Measurements from ENCODE around the gene ATP8A2.

- TF ChIP-seq, protein P1, sequence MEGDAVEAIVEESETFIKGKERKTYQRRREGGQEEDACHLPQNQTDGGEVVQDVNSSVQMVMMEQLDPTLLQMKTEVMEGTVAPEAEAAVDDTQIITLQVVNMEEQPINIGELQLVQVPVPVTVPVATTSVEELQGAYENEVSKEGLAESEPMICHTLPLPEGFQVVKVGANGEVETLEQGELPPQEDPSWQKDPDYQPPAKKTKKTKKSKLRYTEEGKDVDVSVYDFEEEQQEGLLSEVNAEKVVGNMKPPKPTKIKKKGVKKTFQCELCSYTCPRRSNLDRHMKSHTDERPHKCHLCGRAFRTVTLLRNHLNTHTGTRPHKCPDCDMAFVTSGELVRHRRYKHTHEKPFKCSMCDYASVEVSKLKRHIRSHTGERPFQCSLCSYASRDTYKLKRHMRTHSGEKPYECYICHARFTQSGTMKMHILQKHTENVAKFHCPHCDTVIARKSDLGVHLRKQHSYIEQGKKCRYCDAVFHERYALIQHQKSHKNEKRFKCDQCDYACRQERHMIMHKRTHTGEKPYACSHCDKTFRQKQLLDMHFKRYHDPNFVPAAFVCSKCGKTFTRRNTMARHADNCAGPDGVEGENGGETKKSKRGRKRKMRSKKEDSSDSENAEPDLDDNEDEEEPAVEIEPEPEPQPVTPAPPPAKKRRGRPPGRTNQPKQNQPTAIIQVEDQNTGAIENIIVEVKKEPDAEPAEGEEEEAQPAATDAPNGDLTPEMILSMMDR (IDR thresholded peaks at IDR 0.05): no peak
- TF ChIP-seq POLR2AphosphoS5 (IDR thresholded peaks at IDR 0.05) (no peak), EP300 (IDR thresholded peaks at IDR 0.05) (no peak), POLR2A (IDR thresholded peaks at IDR 0.05) (no peak)
Observed at GRCh38 chr13:25876247-25876646, 504.5 kb downstream of the ATP8A2 start.

Data from upper lobe of left lung (tissue), 4 donors.